C1 segment of cervical spinal cord (tissue), 14 donors: ENCODE data around the gene ADAM22.

Experiments used
- DNase-seq, 14 donors: peaks; one replicate each; lab custom pipeline; 2025; lab: John Stamatoyannopoulos, UW

ADAM22 gene

GRCh38 chr7:88216276-88216675 is 282.2 kb downstream of the ADAM22 start:
- no peak for DNase-seq

DNA sequence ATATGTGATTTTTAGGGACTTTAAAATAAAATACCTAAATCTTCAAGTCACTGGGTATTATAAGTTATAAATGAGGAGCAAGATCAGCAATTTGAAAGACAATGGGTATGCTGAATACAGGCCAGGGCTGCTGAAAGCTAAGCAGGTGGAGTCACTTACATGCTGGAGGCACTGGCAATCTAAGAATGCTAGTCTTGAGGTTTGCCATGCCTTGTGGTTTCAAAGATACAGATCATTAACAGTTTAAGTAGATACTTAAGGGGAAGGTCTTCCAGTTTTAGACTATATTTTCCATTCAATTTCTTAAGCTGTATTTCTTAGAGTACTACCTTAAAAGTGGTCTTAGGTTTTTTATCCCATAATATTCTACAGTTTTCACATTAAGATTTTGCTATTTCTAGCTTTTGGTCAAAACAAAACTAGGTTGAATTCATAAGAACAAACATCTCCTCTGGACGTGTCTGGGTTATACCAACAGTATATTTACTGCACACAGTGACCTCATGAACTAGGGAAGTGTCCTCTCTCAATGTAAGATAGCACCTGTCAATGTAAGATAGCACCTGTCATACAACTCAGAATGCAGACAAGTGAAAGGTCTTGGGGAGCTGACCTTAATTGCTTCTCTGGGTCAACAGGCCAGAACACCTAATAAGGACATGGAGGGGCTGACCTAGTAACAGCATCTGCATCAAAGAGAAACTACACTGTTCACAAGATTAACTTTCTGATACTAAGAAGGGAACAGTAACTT is 283.8 kb downstream of the ADAM22 start:
- no peak for DNase-seq

DNA sequence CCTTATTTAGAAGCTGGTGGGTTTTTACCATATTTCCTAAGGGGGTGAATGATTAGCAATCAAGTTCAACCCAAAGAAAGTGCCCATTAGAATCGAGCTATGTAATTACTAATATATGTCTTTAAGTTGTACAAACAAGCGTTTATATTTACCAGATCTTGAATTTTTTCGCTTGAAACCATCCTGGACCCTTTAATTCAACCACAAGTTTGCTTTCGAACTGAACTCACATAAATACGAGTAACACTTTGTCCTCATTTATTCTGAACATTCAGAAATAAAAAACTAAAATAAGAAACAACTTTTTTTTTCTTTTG is 284.3 kb downstream of the ADAM22 start:
- DNase-seq: no peak

- DNase-seq: peak in 12 of 14 donors; percentile 24 to 73 (median 44)
Measured at GRCh38 chr7:88218836-88219605, 285.0 kb downstream of the ADAM22 start.

DNA sequence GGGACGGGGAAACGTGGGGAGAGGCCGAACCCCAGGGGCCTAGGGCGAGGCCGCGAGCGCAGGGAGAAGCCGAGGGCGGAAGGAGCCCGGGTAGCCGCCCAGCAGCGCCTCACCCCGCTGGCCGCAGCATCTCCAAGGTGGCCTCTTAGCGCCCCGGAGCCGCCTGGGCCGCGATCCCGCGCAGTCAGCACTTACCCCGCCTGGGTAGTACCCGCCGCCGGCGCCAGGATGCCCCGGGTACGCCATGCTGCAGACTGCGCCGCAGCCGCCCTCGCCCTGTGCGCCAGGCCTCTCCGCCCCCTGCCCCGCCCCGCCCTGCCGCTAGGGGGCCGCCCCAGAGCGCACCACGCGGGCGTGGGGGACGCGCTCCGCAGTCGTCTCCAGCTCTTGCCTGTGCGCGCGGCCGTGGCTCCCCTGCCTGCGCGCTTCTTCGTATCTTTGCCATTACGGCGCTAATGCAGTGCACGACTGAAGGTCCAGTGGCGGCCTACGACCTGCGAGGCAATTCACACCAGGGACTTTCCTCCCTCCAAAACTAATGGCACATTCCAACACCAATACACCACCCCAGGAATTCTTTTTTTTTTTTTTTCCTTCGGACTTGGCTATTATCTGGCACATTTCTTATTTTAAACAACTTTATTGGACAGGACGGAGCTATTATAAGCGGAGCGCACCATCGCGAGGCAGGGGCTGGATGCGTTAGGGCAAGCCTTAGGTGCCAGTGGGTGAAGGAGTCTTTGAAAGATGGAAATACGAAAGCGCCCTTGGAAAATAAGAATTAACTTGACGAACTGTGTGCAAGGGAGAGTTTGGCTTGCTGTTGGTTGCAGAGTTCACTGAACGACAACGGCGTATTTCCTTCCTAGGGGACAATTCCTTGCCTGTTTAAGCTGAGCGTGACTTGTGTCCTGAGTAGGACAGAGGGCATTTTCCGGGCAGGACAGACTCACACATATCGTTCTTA is 286.0 kb downstream of the ADAM22 start, which contains the start of gene SRI:
Gene SRI, minus strand, starts transcription at position 258 of the 967 bp plus-strand sequence. Its CDS starts 12 bp downstream, at position 246.
- DNase-seq: peak in 13 of 14 donors; percentile 60 to 93 (median 81)

DNA sequence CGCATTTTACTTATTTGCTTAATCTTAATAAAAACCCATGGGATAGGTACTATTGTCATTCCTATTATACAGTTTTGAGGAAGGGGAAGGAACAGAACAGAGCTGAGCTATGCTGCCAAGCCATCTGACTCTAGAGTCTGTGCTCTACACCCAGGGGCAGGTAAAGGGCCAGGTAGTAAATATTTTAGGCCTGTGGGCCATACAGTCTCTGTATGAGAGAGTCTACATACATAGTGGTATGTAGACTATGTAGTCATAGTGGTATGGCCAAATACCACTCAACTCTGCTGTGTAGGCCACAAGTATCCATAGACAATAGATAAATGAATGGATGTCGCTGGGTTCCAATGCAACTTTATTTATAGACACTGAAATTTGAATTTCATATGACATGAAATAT is 289.2 kb downstream of the ADAM22 start:
- DNase-seq: no peak

- no peak for DNase-seq
Measured at GRCh38 chr7:88224601-88225275, 290.7 kb downstream of the ADAM22 start.

DNA sequence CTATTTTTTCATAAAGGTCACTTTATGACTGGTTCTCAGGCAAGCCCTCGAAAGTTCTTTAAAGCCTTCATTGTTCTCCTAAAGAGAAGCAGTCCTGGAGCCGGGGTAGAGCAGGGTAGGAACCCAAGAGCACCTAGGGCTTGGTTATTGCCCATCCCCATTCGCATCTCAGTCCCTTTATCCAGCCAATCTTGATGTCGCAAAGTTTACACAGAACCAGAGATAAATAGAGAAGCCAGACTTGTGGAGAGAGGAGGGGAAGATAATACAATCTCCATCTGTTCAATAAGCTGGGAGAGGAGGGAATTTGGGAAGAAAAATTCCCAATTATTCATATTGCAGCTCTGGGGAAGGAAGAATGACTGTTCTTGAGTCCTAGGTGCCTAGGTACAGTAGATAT is 292.1 kb downstream of the ADAM22 start:
- DNase-seq: no peak

DNA sequence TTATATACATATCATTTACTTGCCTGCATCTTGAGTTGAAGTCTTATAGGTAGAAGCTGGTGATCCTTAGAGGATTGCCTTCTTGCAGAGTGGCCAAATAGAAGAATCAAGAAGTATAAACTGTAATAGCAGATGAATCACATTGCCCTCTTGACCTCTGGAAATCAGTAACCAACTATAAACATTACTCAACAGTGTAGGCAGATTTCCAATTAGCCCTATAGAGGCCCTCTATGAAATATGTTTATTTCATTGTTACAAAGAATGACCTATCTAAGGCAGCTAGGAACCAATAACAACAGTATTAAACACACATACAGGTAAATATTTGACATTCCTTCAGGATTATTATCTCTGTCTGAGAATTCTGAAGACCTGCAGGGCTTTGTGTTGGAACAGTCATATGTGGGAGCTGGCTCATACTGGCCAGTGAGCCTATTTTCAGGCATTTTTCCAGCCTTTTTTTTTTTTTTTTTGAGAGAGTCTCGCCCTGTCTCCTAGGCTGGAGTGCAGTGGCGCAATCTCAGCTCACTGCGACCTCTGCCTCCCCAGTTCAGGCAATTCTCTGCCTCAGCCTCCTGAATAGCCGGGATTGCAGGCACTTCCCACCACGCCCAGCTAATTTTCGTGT is 292.9 kb downstream of the ADAM22 start:
- no peak for DNase-seq

DNA sequence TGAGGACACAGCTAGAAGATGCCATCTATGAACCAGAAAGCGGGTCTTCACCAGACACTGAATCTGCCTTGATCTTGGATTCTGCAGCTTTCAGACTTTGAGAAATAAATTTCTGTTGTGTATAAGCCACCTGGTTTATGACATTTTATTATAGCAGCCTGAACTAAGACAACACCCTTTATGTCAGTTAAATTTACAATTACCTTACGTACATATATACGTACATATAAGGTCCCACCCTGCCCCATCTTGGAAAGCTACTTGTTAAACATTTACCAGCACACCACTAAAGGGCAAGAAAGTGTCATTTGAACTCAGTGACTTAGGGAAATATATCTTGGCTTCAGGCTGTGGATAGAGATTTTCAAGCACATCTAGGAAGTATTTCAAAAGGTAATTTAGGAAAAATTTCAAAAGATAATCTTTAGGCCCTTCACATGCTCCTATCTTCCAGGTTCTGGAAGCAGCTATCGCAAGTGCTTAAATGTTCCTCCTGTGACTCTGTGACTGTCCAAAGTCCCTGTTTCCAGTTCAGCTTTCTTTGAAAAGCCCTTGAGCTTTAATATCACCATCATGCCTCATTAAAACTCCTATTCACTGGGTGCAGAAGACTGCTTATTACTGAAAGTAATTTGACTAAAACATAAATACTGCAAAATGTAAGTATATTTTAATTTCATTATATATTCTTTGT is 295.4 kb downstream of the ADAM22 start:
- DNase-seq: no peak

GRCh38 chr7:88230646-88231045 is 296.6 kb downstream of the ADAM22 start:
- no peak for DNase-seq

GRCh38 chr7:88233828-88234227 is 299.8 kb downstream of the ADAM22 start:
- no peak for DNase-seq

DNA sequence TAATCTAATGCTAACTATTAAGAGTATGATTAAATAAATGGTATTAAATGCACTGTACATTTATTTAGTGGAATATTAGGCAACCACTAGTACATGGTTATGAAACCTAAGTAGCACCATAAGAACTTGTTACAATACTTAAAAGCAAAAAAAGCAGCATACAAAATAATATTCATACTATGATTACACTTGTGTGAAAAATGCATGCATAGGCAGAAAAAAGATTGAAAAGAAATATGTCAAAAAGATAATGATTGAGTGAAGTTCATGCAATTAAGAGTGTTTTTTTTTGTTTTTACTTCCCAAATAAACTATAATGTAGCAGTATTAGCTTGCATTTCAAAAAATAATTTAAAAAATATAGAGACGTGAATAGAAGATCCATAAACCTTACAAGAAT is 305.8 kb downstream of the ADAM22 start:
- no peak for DNase-seq

- peak in 5 of 14 donors; percentile 4 to 74 (median 8) for DNase-seq
Measured at GRCh38 chr7:88243345-88243909, 309.4 kb downstream of the ADAM22 start.

GRCh38 chr7:88244258-88244657 is 310.2 kb downstream of the ADAM22 start:
- DNase-seq: no peak
